ENCODE data around the gene DYNC1LI1.

The DYNC1LI1 gene

DNA sequence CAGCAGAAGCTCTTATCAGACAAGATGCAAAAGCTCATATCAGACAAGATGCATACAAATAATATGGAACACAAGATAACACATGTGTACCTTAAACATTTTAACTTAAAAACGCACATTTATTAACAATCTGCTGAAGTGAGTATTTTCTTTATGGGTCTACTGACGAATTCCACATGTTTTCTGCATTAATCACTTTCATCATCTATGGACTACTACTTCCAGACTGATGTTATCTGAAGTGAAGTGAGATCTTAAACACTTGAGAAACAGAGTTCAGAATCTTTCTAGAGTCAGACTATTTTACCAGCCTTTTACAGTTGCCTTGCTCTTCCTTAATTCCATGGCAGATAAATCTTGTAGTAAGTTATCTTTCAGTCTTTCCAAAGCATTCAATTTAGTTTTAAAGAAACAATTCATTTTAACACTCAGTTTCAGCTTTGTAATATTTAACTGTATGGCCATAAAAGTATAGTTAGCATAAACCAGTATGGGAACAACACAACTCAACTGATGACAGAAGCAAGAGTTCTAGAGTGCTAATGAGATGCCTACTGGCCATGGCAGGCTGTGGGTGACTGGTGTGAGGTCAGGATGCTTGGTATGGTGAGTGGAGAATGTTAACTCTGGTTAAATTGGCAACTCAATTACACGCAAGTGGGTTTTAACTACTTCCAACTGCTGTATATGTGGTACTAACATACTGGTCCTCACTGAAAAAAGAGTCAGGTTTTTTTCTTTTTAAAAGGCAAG lies 77.8 kb downstream of the DYNC1LI1 start:
- no peak for DNase-seq (ENCODE audit: low spot score)

DNA sequence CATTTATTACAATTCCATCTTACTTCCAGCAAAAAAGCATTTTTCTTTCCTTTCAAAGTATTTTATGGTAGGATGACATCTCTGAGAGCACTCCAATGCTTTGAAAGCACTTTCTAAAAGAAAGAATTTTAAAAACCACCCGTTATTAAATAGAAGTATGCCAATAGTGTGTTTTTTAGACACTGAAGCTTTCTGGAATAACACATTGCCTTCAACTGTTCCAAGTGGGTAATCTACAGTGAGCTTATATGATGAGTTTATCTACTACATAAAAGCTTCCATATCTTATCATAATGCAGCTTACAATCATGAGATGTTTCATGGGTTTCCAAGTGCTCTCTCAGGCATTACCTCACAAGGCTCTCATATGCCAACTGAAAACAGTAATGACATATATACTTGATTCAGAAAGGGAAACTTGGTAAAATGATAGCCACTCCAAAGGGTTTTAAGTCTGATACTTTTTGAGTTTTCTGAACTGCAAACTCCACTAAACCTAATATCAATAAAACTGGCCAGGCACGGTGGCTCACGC lies 82.1 kb downstream of the DYNC1LI1 start:
- no peak for DNase-seq (ENCODE audit: low spot score)

DNA sequence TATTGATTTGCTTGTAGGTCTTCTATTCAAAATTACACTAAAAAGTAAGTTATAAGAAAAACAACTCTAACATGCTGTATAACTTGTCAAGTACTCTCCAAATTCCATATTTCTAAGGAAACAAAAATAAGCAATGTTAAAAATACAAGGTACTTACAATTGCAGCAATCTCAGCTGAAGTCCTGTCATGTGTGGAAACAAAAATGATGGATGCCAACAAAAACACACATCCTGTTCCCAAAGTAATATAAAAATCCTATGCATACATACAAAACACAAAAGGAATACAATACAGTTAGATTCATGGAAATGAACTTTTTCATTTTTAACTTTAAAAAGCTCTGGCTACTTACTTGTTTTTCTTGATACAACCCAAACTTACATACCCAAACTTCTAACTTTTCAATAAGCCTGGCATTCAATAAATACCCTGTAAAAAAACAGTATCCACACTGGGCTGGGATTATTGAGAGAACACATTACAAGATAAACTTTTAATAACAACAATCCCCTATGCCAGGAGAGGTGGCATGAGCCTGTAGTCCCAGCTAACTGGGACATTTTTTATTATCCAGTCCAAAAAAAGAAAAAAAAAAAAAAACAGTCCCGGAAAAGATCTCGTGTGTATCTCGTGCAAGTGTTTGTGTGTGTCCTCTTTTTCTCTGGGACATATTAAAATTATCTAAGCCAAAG lies 82.7 kb downstream of the DYNC1LI1 start:
- no peak for DNase-seq (ENCODE audit: low spot score)

DNA sequence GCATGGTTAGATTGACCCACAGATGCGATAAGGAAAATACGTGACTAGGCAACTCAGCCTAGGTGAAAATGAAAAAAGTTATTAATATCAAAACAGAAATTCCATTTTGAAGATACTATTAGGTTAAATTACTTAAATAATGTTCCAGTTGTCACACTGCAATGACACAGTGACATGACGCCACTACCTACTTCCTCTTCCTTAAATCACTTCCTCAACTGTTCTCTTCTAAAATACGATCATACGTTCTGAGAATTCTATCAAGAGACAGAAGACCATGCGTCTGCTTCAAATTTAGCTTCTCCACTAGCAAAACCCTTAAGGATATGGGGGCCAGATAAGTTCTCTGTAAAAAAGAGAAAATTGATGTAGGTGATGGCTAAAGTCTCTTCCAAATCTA lies 86.2 kb downstream of the DYNC1LI1 start:
- DNase-seq (ENCODE audit: low spot score), result no peak

DNA sequence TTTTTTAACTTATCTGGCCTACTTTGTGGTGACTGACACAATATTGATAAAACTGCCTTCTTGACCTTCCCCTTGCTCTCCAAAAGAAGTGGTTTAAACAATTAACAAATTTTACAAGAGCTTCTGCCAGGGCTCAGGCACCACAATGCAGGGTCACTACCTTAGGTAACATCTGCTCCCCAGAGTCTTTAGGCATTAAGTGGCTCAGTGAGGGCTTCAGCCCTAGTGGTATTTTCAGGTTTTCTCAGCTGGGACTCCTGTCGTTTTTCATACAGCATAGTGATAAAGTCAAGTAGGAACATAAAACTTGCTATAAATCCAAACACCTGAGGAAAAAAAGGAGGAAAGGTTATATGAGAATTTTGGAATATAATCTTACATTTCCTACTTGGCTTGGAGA lies 86.9 kb downstream of the DYNC1LI1 start:
- DNase-seq (ENCODE audit: low spot score), result no peak

DNA sequence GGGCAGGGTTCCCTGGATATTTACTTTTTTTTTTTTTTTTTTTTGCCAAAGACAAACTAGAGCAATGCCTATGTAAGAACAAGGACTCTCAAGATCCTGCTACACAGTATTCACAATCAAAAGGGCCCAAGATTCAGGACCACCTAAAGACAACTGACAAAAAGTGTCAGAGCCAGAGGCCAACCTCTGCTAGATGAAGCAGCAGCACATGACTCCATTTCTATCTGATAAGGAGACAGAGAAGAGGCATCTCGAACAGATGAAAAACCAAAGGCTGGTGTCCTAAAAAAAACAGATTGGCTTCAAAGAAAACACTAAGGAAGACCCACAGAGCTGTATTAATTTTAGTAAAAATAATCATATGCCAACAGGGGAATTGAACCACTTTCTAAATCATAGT lies 88.0 kb downstream of the DYNC1LI1 start:
- no peak for DNase-seq (ENCODE audit: low spot score)

DNA sequence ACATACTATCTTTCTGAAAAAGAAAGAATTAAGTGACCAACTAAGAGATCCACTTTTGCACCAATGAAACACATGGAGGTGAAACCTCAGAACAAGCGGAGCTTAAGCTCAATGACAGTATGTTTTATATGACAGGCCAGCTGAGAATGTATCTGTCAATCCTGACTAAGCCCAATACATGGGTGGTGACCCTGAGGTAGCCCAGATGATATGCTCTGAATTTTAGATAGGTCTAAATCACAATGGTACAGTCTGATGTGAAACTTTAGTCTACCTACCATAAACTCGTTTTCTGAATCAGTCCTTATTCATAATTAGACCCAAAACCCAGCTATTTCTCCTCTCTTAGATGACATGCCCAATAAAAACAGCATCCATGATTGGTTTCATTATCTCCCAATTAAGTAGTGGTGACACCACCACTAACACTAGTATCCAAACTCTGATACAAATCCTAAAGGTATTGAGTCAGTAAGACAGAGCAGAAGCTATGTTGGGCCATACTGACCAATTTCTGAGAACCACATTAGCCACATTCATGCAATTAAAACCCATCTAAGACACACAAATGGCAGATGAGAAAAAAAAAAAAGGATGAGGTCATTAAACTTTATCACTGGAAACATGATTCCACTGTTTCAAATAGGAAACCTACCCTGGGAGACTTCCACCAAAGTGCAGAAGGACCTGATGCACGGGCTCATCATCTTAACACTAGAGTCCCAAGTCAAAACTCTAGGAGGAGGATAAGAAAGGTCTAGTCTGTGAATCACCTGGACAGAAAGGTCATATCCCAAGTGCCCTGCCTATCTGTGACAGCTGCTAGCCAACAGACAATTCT lies 88.6 kb downstream of the DYNC1LI1 start:
- DNase-seq (ENCODE audit: low spot score), result no peak

DNA sequence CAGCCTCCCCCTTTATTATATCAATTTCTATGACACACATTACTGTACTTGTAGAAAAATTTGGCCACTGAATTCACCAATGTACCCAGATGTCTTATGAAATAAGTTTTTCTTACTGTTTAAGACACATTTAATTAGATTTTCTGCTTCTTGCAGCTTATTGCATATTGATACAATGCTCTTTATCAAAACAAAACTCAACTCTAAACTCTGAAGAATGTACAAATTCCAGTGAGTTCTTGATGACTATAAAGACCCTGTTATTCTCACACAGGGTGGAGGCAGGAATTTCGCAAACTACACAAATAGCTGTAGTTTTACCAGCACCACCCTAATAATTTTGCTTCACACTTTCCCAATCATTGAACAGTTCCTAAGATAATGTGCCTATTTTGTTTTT lies 90.1 kb downstream of the DYNC1LI1 start:
- no peak for DNase-seq (ENCODE audit: low spot score)

Data from HuH-7 (cell line).